Activated CD8-positive, alpha-beta memory T cell treated with anti-CD3 and anti-CD28 coated beads, Interleukin-2, amount 50 U/mL, for 48 hours (primary cell): ENCODE measurements around the gene TTC39C.
"Not testable (repeated sequence)": the region's sequence is repeated elsewhere in the genome, so short reads cannot be mapped to it uniquely, and the experiment has no call there.

Experiments used
- DNase-seq: peaks from one replicate; pipeline ENCODE4 v3.0.0-alpha.2; 2020

Gene TTC39C

DNA sequence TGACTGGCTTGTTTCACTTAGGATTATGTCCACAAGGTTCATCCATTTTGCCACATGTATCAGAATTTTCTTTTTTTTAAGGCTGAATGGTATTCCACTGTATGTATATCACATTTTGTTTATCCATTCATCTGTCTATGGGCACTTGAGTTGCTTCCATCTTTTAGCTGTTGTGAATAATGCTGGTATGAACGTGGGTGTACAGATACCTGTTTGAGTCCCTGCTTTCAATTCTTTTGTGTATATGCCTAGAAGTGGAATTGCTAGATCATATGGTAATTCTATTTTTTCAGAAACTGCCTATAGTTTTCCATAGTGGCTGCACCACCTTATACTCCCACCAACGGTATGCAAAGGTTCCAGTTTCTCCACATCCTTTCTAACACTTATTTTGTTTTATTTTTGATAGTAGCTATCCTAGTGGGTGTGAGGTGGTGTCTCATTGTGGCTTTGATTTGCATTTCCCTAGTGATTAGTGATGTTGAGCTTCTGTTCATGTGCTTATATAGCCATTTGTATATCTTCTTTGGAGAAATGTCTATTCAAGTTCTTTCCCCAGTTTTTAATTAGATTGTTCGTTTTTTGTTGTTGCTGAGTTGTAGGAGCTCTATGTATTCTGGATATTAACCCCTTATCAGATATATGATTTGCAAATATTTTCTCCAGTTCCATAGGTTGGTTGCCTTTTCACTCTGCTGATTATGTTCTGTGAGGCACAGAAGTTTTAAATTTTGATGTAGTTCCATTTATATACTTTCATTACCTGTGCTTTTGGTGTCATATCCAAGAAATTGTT, 40.7 kb downstream of the TTC39C start:
- DNase-seq = no peak

DNA sequence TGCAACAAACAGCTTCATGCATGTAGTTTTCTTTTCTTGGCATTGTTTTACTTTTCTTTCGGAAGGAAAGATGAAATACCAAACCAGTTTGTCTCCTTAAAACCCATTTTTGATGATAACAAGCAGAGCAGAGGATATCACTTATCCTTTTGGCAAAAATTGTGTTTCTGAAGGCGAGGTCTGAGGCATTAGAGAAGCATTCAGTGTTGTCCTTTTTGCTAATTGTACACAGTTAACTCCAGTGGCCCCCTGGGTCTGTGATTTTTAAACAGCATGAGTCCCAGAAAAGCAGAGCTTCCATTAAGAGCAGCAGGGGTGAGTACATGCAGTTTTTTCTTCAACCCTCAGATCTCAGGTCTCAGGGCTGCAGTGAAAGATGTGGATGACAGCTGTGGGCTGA, 41.3 kb downstream of the TTC39C start:
- no peak for DNase-seq

DNA sequence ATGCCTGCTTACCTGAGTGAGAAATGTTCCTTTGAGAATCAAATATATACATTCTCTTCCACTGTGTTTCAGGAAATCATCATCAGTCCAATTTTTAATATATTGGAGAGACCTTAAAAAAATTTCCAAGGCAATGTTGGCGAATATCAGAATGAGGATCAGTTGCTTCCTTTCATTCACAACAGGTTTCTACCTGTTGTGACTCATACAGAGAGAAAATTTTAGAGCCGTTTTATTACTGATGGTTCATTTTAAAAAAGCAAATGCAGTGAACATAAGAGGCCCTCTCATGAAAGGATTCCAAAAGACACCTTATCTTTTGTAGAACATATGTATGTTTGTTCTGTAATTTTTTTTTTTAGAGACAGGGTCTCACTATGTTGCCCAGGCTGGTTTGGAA, 42.0 kb downstream of the TTC39C start:
- no peak for DNase-seq

DNA sequence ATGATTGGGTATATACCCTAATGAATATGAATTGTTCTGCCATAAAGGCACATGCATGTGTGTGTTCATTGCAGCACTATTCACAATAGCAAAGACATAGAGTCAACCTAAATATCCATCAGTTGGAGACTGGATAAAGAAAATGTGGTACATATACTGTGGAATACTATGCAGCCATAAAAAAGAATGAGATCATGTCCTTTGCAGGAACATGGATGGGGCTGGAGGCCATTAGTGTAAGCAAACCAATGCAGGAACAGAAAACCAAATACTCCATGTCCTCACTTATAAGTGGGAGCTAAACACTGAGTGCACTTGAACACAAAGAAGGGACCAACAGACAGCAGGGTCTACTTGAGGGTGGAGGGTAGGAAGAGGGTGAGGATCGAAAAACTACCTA, 43.2 kb downstream of the TTC39C start:
- DNase-seq = no peak

DNA sequence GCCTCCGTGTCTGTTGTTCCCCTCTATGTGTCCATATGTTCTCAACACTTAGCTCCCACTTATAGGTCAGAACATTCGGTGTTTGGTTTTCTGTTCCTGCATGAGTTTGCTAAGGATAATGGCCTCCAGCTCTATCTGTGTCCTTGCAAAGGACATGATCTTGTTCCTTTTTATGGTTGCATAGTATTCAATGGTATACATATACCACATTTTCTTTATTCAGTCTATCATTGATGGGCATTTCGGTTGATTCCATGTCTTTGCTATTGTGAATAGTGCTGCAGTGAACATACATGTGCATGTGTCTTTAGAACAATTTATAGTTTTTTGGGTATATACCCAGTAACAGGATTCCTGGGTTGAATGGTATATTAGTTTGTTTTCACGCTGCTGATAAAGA, 44.8 kb downstream of the TTC39C start:
- not testable (repeated sequence) for DNase-seq

DNA sequence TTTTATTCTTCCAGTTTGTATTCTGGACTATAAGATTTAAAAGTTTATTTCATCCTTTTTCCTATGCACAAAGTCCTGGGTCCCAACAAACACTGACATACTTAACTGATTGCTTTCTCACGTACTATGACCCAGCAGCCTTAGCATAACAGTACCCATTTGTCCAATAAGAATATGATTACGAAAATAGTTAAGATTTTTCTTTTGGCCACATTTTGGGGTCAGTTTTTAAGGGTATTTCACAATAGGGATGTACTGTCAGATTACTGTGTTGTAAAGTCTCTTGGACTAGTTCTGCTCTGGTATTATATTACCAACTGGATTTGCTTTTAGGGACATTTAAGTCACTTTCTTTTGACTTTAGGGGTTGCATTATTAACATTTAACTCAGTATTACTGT, 46.1 kb downstream of the TTC39C start:
- DNase-seq = no peak

DNA sequence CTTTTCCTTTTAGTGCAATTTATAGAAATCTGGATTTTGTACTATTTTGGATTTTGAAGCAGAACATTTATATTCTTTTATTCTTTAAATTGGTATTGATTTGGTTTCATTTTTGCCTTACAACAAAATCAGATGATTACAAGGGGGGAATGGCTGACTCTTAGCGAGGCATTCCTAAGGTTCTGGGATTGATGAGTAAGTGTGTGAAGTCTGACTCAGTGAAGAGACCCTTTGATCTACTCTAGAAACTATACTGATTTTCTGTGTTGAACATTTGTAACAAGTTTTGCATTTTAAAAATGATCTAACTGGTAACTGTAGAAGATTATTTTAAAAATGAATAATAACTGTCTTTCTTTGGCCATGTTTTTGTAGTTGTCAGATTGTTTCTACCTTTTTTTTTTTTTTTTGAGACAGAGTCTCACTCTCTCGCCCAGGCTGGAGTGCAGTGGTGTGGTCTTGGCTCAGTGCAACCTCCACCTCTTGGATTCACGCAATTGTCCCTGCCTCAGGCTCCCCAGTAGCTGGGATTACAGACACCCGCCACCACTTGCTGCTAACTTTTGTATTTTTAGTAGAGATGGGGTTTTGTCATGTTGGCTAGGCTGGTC, 48.7 kb downstream of the TTC39C start:
- no peak for DNase-seq

DNA sequence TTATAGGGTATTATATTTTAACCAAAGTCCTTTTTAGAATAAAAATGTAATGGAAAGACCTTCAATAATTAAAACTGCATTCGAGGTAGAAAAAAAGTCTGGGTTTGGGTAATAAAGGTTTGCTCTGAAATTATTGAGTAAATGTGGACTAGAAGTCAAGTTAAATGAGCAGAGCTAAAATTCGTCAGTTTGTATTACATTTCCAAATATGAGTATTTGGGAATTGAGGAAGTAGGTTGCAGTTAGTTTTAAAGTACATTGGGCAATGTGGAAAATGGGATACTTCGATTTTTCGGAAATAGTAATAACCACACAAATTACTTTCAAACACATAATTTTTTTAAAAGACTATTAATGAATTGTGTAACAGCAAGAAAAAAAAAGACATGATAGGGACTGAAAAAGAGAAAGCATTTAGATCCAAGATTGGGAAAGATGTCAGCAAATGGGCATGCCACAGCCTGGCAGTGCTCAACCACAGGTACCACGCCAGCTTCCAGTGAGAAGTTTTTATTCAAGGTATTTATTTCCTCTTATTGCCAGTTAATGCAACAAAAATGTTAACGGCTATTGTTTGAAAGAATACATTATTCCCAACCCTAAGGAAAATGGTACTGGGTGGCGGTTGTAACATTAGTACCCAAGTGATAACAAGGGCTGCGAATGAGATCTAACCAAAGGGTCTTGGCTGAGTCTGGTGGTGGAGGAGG, 50.0 kb downstream of the TTC39C start:
- DNase-seq = no peak

DNA sequence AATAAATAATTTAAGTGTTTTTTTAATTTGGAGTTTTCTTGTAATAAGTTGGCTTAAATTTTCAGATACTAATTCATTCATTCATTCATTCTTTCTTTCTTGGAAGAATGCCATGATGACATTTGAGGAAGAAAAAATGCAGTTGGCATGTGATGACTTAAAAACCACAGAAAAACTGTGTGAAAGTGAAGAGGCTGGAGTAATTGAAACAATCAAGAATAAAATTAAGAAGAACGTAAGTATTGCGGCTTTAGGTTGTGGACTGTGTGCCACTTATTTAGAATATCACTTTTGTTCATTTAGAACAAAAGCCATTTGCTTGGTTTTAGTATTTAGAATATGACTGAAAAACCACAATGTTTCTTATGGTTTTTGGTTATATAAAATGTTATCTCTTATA, 51.4 kb downstream of the TTC39C start:
- no peak for DNase-seq

DNA sequence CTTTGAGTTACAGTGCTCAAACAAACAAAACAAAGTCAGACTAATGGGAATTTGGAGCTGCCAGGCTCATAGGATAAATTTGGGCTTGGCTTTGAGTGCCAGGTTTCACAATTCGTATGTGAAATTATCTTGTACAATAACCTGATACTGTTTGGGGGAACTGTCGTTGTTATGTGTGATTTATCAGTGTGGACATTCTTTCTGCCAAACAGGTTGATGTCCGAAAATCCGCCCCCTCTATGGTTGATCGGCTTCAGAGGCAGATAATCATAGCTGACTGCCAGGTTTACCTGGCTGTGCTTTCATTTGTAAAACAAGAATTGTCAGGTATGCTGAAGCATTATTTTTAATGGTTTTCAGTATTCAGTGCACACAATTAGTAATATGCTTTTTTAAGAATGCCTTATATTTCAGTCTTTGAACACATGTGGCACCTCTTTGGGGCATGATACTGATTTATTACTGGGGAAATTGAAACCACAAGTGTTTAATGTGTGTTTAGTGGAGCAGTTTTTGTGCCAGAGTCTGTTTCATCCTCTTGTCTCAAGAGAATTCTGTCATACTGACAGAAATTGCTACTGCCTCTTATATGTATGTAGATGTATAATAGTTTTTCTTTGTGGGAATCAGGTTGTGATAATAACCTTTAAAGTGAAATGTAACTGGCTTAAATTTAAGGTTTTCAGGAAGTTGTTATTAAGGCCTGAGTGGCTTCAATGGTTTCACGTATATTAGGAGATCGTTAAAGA, 54.6 kb downstream of the TTC39C start:
- DNase-seq = no peak

DNA sequence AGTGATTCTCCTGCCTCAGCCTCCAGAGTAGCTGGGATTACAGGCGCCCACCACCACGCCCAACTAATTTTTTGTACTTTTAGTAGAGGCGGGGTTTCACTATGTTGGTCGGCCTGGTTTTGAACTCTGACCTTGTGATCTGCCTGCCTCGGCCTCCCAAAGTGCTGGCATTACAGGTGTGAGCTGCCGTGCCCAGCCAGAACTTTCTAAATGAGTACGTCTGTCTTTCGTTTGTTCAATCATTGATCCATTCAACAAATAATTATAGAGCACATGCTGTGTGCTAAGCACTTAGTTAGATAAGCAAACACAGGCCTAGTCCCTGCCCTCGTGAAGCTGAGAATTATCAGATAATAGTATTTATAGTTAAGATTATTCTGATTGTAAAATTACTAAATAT, 56.5 kb downstream of the TTC39C start:
- no peak for DNase-seq

DNA sequence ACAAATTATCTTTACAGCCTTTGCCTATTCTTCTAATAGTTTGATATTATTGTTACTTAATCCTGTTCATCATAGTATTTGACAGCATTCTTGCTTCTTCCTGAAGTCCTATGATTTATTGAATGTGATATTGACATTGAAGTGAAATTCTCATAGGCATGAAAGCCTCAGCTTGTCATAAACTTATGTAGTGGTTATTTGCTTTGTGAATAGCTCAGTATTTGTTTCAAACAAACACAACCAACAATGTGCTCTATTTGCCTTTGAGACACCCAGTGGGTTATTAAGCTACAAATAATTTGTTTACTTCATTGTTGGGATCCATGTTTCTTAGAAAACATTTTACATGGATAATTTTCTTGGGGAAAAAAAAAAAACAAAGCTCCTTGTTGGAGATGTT, 57.2 kb downstream of the TTC39C start:
- no peak for DNase-seq

DNA sequence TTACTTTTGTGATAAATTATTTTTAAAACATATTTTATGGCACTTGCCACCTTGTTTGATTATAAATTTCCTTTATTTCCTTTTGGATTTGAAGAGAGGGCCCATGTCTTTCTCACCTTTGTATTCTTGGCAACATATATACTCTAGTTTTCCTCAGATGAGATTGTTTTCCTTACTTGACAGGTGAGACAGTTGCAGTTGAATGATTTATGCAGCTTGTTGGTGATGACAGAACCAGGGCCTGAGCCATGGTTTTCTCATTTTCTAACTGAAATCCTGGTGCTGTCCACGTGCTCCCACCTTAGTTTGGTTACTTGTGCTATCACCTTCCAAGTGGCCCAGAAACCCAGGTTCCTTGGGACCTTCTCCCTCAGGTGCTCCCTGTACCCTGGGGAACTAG, 58.2 kb downstream of the TTC39C start:
- no peak for DNase-seq

DNA sequence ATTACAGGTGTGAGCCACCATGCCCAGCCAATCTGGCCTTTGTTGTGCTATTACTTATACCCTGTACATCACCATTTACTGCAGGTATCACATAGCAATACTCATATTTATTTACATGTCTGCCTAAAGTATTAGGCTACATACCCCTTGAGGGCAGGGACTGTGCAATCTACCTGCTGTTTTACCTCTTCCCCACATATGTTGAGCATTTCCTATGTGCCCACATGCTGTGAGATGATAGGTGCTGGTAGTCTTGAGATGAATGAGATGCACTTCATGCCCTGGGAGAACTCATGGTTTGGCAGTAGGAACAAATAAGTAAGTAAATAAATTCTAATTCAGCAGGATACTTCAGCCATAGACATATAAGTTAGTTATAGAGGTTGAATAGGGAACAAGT, 59.2 kb downstream of the TTC39C start:
- DNase-seq = no peak

DNA sequence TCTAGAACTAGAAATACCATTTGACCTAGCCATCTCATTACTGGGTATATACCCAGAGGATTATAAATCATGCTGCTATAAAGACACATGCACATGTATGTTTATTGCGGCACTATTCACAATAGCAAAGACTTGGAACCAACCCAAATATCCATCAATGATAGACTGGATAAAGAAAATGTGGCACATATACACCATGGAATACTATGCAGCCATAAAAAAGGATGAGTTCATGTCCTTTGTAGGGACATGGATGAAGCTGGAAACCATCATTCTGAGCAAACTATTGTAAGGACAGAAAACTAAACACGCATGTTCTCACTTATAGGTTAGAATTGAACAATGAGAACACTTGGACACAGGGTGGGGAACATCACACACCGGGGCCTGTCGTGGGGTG, 60.2 kb downstream of the TTC39C start:
- DNase-seq = not testable (repeated sequence)

DNA sequence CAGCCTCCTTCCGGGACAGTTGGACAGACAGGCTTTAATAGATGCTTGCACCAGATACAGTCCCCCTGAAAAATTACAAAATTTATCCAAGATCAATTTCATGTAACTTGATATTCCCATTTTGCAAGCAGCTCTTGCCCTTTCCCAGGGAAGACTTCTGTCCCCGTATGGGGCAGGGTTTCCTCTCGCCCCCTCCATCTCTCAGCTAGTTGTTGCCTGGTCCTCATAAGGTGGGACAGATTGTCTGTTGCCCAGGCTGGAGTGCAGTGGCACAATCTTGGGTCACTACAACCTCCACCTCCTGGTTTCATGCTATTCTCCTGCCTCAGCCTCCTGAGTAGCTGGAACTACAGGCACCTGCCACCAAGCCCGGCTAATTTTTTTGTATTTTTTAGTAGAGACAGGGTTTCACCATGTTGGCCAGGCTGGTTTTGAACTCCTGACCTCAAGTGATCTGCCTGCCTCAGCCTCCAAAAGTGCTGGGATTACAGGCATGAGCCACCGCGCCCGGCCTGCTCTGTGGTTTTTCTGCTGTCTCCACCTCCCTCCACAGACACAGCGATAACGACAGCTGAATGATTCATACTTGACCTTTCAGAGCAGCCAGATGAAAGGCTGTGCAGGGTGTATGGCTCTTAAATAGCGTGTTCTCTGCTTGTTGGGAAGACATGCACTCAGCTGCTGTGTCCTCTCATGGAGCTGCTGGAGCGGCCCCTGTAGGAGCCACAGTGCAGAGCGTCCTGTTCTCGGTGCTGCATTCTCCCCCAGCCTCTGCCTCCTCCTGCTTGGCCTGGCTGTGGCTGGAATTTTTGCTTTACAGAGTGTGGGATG, 61.4 kb downstream of the TTC39C start:
- DNase-seq = peak; percentile 85

DNA sequence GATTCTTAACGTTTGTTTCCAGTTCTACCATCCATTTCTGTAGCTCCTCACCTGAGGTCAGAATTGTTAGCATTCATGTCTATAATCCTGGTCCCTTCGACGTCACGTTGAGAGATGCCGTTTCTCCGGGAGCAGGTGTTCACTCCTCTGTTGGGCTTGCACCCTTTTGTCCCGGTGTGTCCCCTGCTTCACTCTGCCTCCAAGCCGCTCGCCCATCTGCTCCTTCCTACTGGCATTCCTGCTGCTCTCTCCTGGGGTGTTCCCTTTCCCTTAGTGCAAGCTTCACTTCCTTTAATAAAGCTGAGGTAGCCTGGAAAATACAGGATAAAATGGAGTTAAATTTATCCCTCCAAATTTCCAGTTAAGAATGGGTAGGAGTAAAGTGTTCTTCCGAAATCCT, 62.4 kb downstream of the TTC39C start:
- DNase-seq = no peak

DNA sequence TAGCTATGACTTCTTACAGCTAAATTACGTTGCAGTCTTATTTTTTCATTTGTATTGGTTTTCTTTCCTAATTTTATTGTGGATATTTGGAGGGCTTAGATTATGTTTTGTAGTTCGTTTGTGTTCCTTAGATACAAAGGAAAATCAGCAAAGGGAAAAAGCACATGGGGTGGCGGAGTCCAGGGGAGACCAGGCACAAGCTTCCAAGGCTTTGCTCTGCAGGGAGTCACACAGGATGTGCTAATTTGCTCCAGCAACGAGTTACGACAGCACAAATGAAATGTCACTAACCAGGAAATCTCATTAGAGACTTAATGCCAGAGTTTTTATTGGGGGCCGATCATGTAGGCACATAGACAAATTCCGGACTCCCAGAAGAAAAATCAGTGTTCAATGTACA, 63.8 kb downstream of the TTC39C start:
- DNase-seq = no peak

DNA sequence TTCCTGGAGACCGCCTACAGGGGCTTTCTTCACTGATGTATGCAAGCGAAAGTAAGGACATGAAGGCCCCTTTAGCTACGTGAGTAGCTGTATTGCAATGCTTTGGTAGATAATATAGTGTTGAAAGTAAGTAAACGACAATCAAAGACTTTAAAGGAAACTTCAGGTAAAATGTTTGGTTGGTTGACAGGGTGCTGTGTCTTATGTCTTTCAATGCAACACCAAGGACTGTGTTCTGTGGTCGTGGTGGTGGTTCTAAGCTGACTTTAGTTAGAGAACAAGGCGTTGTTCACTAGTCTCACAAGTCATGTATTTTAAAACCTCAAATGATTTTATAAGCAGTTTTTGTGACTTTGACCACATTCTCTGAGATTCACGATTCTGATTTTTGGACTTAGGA, 66.3 kb downstream of the TTC39C start:
- DNase-seq = no peak

DNA sequence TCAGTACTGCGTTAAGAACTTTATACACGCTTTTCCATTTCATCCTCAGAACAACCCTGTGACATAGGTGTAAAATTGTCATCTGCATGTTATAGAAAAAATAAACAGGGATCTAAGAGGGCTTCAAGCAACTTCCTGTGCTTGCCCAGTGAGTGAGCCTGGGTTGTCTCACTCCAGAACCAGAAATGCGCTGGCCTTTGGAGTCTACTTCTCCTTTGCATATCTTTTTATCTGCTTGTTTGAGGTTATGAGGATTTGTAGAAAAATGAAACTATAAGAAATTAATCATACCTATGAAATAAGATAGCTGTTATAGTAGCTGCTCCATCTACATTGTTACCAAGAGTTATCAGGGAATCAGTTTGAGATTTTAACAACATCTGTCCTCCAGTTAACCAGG, 69.0 kb downstream of the TTC39C start:
- DNase-seq = no peak

DNA sequence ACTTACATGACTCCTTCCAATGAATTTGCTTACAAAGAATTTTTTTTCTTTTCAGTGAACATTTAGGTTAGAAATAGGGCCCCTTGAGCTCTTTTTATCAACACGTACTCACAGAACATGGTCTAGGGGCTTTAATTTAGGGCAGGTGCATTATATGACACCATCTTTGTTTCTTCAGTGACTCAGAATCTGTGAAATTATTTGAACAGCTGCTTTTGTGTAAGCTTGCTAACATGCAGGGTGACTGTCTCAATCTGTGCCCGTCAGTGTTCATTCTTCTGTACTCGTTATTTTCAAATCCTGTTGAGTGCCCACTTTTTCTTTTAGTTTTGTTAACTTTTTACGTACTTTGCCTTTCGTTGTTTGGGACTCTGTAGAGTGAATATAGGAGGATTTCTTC, 71.5 kb downstream of the TTC39C start:
- DNase-seq = no peak

DNA sequence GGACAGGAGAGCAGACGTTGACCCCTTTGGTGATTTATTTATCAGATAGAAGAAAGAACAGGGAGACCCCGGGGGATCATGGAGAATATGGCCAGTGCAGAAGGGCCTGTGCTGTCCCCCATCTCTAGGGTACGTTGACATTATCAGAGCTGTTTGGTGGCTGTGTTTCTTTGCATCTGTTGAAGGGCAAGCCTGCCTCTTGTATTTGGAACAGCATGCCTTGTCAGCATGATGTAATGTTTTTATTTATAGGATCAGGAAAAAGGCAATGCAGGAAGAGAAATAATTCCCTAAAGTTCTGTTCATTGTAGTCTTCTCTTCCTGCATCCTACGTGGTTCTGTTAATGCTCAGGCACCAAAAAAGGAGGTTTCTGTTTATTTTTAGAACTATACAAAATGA, 74.5 kb downstream of the TTC39C start:
- DNase-seq = no peak
